Measurements from ENCODE around the gene SLC4A11.
"Not testable (repeated sequence)": the region's sequence is repeated elsewhere in the genome, so short reads cannot be mapped to it uniquely, and the experiment has no call there.

Gene SLC4A11

DNA sequence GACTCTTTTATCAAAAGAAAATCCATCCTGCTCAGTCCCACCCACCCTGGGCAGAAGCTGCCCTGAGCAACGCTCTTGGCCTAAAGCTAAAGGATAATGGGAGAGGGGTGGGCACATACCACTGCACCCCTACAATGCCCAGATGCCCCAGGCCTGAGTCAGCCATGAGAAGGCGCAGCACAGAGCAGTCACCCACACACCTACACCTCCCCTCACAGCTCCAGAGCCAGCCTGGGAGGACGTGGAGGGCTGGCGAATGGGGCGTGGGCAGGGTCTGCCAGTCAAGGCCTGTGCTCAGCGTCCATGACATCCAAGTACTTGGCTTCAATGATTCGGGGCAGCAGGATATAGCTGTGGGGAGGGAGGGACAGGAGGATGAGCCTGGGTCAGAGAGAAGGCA lies 11.5 kb downstream of the SLC4A11 start:
- no peak for DNase-seq

DNA sequence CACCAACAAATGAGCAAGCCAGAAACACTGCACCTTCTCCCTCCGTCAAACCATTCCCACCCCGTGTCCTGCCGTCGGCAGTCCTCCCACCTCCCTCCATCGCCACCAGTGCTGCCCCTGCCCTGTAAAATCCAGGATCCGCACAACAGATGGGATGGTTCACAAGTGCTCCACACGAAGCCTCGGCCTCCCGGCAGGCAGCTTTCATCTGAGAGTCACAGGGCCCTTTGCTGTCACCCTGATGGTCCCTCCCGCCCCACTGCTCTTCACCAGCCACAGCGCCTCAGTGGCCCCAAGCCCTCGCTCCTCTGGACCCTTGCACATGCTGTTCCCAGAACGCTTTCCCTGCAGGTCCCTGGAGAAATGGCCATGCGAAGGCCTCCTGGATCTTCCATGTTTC lies 12.1 kb downstream of the SLC4A11 start:
- no peak for DNase-seq

DNA sequence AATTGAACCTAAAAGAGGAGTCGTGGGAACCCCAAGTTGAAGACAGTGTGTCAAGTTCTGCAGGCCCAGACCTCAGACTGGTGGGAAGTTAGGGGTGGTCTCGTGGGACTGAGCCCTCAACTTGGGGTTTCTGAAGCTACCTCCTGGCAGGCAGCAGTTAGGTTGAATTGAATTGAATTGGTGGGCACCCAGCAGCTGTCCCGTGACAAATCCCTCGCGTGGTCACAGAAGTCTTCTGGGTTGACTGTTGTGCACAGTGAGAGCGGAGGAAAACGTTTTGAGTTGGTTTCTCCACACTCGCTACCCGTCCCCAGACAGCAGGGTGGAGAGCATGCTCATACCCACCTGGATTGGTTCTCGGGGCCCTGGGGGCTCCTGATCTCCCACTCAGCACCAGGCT lies 12.9 kb downstream of the SLC4A11 start:
- DNase-seq, result no peak

DNA sequence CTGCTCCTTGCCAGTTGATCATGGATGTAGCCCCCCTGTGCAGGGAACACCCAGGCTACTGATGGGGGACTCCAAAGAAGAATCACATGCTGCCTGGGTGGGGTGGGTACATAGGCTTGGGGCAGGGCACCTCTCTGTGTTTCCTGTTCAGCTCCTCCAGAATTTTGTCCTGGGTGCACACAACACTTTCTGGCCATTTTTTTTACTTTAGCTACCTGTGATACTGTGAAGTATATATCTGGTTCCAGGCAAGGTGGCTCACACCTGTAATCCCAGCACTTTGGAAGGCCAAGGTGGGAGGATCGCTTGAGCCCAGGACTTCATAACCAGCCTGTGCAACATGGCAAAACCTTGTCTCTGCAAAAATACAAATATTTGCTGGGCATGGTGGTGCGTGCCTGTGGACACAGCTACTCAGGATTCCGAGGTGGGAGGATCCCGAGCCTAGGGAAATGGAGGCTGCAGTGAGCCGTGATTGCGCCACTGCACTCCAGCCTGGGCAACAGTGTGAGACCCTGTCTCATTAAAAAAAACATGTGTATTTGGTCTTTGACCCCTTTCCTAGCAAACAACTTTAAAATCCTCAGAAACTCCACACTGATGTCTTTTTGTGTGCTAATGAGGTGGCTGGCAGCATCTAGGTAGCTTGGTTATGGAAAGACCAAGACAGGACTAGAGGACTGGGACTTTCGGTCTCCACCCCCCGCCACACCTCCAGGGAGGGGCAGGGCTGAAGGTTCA lies 14.1 kb downstream of the SLC4A11 start:
- DNase-seq, result no peak

DNA sequence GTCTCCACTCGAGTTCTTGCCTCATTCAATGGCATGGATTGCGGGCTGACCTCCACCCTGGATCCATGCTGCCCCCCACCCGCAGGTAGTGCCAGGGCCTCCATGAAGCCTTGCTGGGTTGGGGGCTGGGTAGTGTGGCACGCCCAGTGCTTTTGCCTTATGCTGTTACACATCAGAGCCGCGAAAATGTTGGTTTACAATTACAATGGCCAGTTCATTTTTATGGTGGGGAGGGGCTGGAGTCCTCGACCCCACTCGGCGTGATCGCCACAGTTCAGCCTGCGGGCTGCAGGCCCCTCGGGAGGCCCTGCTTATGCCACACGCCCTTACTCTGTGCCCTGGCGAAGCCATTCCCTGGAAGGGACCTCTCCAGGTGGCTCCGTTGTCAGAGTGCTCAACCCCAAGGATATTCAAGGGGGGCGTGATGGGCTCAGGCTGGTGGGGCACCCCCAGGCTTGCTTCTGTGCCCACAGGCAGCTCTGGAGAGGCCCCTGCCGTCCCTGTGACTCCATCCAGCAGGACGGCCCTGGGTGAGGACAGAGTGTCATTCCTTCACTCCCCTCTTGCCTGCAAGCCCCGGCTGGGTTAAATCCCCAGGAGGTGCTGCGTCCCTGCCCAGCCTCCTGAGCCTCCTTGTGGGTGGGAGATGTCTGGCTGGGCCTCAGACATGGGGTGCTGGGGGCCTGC lies 14.9 kb downstream of the SLC4A11 start:
- no peak for DNase-seq

DNA sequence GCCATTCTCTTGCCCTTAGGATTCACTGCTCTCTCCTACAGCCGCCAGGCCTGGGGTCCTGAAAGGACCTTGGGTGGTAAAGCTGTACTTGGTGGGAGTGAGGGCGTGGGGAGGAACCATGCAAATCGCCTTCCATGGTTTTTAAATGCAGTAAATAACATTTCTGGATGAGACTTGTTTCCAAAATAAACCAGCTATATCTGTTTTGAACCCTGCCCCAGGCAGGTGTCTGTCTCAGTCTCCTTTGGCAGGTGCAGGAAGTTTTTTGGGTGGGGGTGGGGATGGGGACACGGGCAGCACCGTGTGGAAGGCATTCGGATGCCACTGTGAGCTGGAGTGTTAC lies 15.4 kb downstream of the SLC4A11 start:
- DNase-seq, result no peak

DNA sequence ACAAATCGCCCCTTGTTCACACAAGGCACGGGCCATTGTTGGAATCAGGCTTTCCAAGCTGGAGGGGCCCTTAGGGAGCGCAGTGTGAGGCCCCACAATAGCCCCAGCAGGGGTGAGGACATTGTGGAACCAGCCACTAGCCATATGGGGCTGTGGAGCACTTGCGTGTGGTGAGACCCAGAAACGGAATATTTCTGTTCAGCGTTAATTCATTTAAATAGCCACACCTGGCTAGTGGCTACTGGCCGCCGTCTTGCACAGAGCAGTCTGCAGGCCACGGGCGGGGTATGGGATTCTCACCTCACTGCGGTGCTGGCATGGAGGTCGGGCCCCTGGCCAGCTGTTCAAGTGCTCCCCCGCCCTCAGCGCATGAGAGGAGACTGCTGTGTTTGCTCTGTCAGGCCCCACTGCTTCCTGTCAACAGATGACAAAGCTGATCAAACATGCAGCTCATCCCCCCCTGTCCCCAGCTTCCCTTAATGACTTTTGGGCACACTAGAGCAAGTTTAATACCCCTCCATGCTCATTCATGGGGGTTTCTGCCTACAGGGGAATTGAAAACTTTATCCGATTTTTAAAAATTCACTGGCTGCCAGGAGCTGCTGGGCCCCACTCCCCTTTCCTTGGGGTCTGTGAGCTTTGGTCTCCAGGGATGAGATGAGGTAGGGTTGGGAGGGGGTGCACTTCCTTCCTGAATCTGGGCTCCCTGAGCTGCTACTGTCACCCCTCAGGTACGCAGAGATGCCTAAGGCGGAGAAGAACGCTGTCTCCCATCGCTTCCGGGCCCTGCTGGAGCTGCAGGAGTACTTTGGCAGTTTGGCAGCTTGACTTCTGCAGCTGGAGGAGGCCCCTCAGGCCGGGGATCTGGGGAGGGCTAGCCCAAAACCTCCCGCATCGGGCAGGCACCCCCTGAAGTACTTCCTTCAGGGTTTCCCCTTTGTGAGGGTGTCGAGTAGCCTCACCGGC lies 16.1 kb downstream of the SLC4A11 start:
- DNase-seq, result no peak

DNA sequence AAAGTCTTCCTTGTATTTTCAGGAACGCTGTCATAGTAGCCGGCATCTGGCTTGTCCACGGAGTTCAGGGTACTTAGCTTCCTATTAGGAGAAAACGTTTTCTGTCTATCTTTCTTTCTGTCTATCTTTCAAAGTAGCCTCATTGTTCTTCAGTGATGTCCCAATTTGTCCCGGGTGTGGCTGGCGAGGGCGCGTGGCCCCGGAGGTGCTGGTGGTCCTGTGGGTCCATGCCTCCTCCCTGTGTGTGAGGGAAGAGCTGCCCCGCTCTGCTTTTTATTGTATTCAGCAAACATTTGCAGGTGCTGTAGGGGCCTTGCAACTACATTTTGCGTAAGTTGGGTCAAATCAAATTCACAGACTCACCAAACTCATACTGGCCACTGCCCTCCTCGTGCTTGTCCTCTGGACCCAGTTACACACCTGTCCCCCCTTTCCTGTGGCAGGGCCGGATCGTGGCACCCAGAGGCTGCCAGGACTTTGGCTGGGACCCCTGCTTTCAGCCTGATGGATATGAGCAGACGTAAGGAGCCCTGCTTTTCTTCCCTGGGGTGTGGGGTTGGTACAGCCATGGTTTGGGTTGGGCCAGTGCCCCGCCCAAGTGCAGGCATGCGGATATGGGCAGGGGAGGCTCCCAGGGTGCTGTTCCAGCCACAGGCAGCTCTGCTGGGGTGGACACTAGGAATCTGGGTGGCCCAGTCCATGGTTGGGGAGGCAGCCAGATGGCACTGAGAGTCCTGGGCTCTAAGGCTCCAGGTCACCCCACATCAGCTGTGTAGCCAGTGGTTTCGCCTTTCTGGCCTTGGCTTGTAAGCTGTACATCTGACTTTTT lies 17.4 kb downstream of the SLC4A11 start:
- no peak for DNase-seq

DNA sequence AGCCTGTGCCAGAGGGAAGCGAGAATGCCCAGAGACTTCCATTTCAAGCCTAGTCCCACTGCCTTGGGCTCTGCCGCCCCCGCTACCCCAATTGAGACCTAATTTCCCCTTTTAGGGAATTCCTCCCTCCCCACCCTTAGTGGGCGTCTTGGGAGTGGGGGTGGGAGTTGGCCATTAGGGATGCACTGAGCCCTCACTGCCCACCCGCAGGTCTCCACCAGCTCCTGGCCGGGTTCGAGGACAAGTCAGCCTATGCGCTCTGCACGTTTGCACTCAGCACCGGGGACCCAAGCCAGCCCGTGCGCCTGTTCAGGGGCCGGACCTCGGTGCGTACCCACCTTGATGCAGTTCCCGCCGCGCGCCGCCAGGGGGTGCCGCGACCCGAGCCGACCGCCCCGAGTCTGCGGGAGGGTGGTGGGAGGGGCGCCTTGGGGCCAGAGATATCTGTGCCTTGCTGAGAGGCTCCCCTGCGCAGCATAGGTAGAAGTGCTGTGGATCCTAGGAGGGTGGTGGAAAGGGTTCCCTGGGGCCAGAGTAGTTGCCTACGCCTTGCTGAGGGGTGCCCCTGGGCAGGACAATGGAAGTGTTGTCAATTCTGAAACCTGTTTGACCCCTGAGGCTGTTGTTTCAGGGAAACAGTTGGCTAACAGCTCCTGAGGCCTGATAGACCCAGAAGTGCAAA lies 20.5 kb downstream of the SLC4A11 start:
- no peak for DNase-seq

DNA sequence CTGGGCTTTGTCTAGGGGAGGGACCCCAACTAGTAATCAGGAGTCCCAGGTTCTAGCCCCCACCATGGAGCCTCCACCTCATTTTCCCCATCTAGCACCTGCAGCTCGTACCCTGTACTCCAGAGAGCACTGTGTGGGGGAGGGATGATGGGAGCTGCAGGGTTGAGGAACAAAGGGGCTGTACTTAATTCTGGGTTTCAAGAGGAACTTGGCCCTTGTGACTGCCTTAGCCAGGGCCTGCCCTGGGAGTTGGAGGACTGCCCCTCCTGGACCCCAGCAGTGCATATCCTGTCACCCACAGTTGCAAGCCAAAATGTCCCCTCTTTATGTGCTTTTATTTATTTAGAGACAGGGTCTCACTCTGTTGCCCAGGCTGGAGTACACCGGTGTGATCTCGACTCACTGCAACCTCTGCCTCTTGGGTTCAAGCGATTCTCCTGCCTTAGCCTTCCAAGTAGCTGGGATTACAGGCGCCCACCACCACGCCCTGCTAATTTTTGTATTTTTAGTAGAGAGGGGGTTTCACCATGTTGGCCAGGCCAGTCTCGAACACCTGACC lies 23.6 kb downstream of the SLC4A11 start:
- not testable (repeated sequence) for DNase-seq

DNA sequence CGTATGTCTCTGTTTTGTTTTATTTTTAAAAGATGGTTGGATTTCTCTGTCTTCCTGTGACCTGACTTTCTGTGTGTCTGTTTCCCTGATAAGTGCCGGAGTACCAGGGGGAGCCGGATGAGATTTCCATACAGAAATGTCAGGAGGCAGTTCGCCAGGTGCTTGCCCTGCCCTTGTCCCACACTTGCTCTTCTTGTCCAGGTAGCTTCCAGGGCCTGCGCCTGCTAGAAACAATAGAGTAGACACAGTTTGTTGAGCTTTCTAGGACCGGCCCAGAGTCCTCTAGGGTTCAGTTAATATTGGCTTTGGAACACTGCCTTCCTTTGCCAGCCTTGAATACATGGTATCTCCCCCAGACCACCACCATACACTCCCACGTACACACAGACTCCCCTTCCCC lies 25.8 kb downstream of the SLC4A11 start:
- DNase-seq, result no peak

DNA sequence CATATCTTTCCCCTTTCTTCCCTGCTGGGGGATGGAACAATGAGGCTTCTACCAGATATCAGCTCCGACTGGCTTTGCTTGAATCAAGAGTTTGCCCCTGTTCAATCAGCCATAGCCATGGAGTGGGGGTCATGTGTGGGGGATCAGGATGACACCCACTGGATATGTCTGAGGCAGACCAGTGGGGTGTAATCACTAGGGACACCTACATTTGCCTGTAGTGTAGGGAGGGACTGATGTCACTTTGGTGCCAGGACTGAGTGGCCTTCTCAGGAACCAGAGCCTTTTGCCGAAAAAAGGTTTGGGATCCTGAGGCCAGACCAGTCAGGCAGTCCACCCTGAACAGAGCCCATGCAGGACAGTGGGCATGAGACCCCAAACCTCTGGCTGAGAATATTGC lies 28.6 kb downstream of the SLC4A11 start:
- DNase-seq, result no peak

DNA sequence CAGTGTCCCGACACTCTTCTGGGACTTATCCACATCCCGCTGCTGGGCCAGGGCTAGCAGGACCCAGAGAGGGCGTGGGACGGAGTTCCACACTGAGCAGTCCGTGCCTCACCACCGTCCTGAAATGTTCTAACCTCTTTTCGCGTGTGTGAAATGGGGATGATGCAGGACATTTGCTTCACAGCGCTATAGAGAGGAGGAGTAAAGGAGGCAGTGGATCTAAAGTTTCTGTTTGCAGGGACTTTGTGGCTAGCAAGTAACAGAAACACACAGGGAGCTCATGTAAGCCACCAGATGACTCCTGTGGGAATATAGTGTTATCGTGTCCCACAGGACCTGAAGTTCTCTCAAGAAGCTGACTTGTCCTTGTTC lies 29.1 kb downstream of the SLC4A11 start:
- DNase-seq, result no peak

DNA sequence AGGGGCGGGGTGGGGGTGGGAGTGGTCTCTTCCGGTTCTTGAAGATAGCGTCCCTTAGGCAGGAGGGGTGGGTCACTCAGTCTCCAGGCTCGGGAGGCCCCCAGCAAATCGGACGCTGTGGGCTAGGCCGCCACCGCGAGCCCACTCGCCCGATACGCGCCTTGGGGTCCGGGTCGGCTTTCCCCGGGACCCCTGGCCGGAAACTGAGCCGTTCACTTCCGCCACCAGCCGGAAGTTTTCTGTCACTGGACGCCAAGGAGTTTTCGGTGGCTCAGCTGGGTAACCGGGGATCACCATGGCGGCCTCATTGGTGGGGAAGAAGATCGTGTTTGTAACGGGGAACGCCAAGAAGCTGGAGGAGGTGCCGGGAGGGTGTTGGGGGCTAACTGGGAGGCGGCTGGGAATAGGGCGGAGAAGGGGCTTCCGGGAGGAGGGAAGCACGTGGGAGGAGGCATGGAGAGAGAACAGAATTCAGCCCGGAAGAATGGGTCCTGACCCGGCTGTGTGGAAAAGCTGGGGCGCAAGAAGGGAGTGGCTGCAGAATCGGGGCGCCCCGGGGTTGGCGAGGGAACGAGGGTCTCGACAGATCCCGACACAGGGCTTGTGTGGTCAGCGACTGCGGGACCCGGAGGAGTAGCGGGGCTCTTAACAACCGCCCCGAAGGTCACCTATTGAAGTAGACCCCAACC lies 29.6 kb downstream of the SLC4A11 start, which contains the start of gene ITPA:
ITPA (plus strand) TSS at position 242 of the 689 bp plus-strand sequence; CDS start at position 296, 54 bp downstream.
- peak; percentile 75 for DNase-seq

DNA sequence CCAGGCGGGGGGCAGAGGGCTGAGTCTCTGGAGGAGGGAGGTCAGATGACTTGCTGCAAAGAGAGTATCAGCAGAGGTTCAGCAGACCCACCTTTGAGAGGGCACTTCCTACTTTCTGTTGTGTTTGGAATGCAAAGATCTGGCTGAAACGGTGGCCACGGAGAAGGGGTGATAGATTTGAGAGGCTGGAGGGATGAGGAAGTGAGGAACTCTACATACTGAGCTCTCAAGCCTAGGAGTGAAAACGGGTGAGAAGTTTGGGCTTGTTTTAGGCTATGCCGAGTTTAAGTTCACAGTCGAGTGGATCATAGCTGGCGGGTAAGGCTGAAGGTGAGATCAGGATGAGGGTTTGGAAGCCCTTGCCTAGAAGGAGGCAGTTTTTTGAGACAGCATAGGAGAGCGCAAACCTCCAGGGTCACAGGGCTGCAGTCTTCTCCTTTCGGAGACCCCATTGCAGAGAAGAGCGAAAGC lies 30.2 kb downstream of the SLC4A11 start:
- DNase-seq, result no peak

DNA sequence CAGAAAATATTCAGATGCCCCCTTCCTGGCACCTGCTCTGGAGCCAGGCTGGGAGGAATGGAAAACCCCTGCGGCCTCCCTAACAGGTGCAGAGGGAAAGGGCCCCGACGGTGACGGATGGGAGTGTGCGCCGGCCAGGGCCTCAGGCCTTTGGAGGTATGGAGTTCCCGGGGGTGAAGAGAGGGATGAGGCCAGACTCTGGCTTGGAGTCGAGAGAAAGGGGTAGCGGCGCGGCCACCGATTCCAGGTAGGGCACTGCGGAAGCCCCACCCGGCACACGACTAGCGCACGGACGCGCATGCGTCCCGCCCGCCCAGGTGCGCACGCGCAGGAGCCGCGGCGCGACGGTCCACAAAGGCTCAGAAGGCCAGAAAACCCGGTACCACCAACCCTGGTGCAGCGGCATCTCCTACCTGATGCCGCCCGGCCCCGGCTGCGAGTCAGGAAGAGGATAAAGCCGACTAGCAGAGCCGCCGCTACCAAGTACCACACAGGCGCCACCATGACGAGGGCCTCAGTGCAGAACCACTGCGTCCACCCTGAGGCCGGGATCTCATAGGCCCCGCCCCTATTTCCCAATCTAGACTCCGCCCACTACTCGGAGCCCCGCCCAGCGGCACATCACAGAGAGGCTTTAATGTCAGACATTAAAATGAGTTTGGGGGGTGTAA lies 34.7 kb downstream of the SLC4A11 start, which contains the start of gene DDRGK1:
DDRGK1 (minus strand) TSS at position 559 of the 671 bp plus-strand sequence; CDS start at position 504, 55 bp downstream.
- DNase-seq, result peak; percentile 85

DNA sequence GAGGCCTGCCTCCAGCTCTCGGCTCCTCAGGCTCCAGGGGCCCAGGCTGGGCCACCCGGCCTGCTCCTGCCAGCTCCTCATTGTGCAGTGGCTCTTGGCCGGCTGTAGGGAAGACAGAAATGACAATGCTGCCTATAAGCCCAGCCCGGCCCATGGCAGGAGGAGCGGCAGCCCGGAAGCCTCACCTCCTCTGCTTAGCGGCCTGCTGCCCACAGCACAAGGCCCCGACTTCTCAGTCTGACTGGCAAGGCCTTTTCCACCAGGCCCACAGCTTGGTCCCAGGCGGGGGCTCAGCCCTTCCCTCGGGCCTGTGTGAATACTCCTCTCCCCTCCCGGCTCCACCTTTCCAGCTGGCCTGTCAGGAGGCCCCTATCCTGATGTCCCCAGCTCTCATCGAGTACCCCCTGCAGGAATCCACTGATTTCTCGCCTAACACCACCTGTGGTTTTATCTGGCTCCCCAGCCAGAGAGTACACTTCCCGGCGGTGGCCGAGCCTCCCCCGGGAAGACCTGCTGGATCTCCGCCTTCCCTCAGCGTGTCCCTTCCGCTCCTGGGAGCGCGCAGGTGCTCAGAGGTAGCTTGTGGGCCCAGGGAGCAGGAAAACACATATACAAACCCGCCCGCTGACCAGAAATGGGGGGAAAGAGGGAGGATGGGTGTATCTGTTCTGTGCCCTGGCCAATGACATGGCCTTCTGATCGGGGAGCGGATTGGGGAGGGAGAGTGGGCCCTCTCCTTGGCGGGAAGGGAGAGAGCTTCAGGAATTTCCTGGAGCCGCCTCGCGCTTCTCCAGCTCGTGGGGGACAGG lies 35.5 kb downstream of the SLC4A11 start:
- peak; percentile 52 for DNase-seq

DNA sequence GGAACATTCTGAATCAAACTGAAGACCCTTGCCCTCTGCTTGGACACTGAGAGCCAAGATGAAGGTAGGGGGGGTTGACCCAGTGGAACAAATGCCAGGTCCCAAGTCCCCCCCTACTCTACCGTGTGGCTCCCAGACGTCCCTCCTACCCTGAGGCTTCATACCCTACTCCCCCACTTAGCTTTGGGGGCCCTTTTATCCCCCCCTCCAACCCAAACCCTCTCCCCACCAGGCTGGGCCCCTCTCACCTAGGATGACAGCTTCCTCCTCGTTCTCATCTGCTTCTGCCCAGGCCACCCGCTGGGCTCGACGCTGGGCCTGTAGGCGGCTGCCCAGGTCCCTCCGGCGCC lies 36.0 kb downstream of the SLC4A11 start:
- DNase-seq, result no peak

Data from NCI-H2171 (cell line).